AG10803 (cell line): Measurements from ENCODE around the gene IRF1.
"Not testable (repeated sequence)": the region's sequence is repeated elsewhere in the genome, so short reads cannot be mapped to it uniquely, and the experiment has no call there.

Source experiments
- DNase-seq: peaks from one replicate; pipeline ENCODE4 v3.0.0; 2010; ENCODE audit warnings: low read depth
- H3K4me3 ChIP-seq: 2 replicates; pipeline ENCODE4 v1.5.1; 2011; ENCODE audit warnings: mild to moderate bottlenecking, low read length, control low read depth
- TF ChIP-seq, protein P1 (sequence below): conservative IDR thresholded peaks from 2 replicates; pipeline ENCODE4 v1.5.1; 2011; ENCODE audit warnings: mild to moderate bottlenecking, low read length, control low read depth, inconsistent platforms

Gene IRF1

DNA sequence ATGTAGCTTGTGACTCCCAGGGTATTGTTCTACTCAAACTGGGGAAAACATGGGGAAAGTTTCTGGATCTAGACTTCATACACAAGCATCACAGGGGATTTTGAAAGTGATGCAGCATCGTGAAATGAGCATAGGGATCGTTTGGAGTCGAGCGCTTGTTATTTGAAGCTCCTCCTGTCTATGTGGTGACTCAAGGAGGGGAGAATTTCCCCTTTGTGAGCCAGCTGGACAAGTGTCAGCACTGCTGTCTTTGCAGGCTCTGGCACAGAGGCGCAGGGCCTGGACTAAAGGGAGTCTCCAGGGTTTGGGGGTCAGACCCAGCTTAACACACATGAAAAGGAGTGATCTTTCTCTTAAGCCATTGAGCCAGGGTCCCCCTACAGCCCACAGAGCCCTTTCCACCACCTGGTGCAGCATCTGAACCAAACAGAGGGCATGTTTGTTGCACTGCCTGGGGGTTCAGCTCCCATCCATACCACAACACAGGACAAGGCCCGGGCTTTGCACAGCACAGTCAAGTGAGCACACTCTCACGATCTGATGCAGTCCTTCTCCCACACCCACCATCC lies 51.0 kb downstream of the IRF1 start:
- no peak overlapping the region for H3K4me3 ChIP-seq
- TF ChIP-seq, protein P1, sequence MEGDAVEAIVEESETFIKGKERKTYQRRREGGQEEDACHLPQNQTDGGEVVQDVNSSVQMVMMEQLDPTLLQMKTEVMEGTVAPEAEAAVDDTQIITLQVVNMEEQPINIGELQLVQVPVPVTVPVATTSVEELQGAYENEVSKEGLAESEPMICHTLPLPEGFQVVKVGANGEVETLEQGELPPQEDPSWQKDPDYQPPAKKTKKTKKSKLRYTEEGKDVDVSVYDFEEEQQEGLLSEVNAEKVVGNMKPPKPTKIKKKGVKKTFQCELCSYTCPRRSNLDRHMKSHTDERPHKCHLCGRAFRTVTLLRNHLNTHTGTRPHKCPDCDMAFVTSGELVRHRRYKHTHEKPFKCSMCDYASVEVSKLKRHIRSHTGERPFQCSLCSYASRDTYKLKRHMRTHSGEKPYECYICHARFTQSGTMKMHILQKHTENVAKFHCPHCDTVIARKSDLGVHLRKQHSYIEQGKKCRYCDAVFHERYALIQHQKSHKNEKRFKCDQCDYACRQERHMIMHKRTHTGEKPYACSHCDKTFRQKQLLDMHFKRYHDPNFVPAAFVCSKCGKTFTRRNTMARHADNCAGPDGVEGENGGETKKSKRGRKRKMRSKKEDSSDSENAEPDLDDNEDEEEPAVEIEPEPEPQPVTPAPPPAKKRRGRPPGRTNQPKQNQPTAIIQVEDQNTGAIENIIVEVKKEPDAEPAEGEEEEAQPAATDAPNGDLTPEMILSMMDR: no peak
- DNase-seq: peak; percentile 95

DNA sequence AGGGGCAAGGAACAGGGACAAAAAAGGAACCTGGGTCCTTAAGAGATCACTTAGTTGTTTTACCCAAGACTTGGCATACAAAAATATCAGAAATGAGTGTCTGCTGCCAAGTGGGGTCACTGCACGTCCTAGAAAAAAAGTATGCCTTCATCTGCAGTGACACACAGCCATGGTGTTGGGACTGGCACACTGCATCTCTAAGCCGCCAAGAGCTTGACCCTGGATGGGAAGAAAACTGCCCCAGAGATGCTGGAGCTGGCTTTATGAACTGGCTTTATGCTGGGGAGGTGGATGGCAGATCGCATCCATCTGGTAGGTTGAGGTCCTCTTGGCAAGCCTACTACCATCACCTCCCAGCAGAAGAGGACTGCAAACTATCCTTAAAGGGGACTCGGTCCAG lies 51.7 kb downstream of the IRF1 start:
- TF ChIP-seq, protein P1: no peak
- no peak for DNase-seq
- no peak overlapping the region for H3K4me3 ChIP-seq

DNA sequence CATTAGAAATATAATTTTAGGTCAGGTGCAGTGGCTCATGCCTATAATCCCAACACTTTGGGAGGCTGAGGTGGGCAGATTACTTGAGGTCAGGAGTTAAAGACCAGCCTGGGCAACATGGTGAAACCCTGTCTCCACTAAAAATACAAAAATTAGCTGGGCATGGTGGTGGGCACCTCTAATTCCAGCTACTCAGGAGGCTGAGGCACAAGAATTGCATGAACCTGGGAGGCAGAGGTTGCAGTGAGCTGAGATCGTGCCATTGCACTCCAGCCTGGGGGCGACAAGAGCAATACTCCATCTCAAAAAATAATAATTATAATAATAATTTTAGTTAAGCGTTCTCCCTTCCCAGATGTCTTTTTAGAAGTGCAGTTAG lies 52.3 kb downstream of the IRF1 start:
- not testable (repeated sequence) for H3K4me3 ChIP-seq, DNase-seq

GRCh38 chr5:132437604-132438266 lies 52.8 kb downstream of the IRF1 start:
- DNase-seq: peak; percentile 93
- H3K4me3 ChIP-seq: no peak overlapping the region

GRCh38 chr5:132436936-132437335 lies 53.6 kb downstream of the IRF1 start:
- H3K4me3 ChIP-seq: no peak overlapping the region
- no peak for DNase-seq
- TF ChIP-seq, protein P1: no peak

More at GRCh38 chr5:132437604-132438266, 52.8 kb downstream of the IRF1 start:
- TF ChIP-seq, protein P1: no peak

- DNase-seq: no peak
- TF ChIP-seq, protein P1: no peak
Measured at GRCh38 chr5:132435886-132436285, 54.7 kb downstream of the IRF1 start.

GRCh38 chr5:132435447-132435846 lies 55.1 kb downstream of the IRF1 start:
- DNase-seq: no peak
- H3K4me3 ChIP-seq: no peak overlapping the region
- TF ChIP-seq, protein P1: no peak

More at GRCh38 chr5:132435886-132436285, 54.7 kb downstream of the IRF1 start:
- no peak overlapping the region for H3K4me3 ChIP-seq
